GM21423 (cell line): ENCODE data around the gene ZNF428.
"Not testable (repeated sequence)": the region's sequence is repeated elsewhere in the genome, so short reads cannot be mapped to it uniquely, and the experiment has no call there.

Source experiments
- ATAC-seq: cut with Tn5 transposase; IDR thresholded peaks from one replicate; pipeline ENCODE4 v1.9.1; 2021; ENCODE audit warnings: mild to moderate bottlenecking, moderate library complexity; ENCODE audit not compliant: unreplicated experiment

The ZNF428 gene, protein sequence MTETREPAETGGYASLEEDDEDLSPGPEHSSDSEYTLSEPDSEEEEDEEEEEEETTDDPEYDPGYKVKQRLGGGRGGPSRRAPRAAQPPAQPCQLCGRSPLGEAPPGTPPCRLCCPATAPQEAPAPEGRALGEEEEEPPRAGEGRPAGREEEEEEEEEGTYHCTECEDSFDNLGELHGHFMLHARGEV

DNA sequence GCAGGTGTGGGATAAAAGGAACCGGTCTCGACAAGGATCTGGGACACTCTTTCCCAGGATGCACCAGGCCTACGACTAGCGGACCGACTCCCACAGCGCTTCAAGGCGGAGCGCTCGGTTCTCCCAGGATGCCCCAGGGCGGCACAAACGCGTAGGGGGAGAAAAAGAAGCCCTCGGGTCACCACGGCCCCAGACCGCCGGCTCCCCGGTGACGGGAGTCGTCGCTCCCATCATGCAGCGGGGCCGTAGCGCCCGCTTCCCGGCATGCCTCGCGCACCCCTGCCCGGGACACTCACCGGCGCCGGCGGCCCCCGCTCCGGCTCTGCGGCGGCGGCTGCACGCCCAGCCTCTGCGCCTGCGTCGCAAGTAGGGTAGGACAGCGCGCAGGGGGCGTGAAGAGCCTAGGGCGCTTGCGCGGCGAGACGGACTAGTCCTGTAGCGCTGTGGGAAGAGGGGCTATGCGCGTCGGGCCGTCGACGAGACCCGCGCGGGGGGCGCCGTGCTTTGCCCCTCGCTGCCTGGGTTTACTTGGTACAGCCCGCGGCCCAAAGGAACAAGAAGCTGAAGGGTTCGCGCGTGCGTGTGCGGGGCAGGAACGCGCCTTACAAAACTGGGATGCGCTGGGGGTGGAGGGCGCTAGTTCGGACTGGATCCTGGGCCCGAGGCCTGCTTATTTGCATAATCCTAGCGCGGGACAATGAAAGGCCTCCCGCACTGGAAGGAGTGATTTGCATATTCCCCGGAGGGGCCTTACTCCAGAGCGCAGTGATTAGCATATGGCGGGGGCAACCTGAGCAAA is at the start of gene ZNF428:
TSS of gene ZNF428 (minus strand) at position 368 of the 799 bp plus-strand sequence. CDS start 5,325 bp downstream, outside the sequence.
- peak; percentile 75 for ATAC-seq

DNA sequence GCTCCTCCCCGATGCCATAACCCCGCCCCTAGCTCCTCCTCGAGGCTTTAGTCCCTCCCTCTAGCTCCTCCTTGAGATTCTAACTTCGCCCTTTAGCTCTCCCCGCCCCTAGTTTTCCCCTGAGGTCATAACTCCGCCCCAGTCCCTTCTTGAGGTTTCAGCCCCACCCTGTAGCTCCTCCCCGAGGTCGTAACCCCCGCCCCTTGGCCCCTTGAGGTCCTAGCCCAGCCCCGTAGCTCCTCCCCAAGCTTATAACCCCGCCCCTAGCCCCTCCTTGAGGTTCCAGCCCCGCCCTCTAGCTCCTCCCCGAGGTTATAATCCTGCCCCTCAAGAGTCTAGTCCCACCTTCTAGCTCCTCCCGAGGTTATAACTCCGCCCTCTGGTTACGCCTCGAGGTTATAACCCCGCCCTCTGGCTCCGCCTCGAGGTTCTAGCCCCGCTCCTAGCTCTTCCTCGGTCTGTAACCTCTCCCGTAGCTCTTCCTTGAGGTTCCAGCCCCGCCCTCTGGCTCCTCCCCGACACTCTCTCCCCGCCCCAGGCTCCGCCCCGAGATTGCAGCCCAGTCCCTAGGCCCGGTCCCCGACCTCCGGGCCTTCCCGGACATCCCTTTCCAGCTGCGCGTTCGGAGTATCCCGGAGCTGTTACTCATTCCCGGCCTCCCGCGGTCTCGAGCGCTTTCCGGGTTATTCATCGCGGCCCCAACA is 49.1 kb upstream of the ZNF428 start:
- ATAC-seq = peak; percentile 84

DNA sequence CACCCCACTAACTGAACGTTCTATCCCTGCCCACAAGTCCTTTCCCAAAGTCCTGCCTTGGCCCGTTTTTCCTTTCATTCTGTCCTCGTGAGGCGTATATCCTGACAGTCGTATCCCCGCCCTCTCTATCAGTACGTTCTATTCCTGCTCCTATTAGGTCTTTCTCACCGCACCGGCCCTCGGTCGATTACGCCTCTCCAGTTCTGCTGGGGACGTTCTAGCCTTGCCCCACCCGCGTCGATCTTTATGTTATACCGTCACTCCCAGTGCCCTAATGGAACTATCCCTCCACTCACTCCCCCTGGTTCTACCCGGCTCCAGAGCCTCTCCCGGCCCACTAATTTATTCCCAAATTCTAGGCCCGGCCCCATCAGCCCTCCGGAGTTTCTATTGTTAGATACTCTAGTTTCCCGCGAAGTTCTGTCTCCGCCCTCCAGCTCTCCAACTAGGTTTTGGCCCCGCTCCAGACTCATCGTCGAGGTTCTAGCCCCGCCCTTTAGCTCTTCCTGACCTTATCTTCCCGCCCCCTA is 48.5 kb upstream of the ZNF428 start:
- no peak for ATAC-seq

DNA sequence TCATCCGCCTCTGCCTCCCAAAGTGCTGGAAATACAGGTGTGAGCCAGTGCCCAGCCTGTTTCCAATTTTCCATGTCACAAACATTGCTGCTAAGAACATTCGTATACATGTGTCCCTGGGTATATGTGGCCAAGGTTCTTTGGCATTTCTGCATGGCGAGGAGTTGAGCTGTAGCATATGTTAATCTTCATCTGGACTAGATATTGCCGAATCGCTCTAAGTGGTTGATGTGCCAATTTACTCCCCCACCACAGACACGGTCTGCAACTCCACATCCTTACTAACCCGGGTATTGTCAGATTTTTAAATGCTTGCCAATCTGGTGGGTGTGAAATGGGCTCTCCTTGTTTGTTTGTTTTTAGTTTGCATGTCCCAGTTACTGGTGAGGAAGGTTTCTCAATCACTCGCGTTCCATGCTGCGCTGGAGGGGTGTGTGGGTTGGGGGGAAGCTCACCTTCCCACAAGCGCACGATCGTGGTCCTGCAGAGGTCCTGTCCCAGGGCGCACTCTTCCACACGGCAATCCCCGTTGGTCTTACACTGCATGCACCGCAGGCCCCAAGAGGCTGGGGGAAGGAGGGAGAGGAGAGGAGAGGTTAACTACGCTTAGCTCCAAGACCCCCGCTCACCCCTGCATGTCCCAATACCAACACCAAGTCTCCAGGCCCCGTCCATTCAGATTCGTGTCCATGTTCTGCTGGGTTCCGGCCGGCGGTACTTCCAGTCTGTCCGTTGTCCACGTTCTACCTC is 47.9 kb upstream of the ZNF428 start:
- ATAC-seq = no peak

DNA sequence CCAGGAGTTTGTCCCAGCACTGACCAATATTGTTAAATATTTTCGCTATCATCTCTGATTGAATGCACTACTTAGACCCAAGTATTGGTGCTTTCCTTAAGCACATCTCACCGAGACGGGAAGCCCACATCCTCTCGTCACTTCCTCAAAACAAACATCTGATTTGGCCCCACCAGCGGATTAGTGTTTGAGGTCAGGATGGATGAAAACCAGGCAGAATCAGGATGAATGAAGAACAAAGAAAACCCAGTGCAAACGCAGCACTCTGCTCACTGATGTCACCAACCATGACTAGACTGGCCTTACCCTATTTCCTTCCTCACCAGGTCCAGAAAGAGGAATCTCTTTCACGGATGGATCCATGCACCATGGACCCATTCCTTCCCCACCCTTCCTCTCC is 44.6 kb upstream of the ZNF428 start:
- no peak for ATAC-seq

DNA sequence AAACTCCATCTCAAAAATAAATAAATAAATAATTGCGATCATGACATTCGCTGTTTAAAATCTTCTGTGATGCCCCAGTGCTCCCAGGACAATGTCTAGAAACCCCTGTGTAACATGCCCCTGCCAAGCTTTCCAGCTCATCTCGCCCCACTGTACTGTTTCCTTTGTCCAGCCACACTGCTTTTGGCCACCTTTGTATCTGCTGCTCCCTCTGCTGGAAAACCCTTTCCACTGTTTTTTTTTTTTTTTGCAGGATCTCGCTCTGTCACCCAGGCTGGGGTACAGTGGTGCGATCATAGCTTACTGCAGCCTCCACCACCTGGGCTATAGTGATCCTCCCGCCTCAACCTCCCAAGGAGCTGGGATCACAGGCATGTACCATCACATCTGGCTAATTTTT is 43.1 kb upstream of the ZNF428 start:
- no peak for ATAC-seq

DNA sequence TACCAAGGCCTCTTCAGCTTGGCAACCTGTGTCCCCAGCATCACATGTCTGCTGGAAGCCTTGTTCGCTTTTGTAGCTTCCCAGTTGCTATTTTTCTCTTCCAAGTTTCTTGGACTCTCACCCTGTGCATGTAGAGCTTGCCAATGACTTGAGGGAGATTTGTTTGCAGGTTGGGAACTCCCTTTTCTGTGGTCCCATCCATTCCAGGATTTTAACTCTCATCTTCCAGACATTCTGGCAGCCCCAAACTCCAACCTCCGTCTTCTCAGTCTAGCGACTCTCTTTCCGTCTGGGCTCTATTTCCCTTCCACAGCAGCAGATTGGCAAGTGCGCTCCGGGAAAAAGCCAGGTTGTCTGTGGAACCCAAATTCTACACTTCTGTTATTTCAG is 41.5 kb upstream of the ZNF428 start:
- no peak for ATAC-seq

DNA sequence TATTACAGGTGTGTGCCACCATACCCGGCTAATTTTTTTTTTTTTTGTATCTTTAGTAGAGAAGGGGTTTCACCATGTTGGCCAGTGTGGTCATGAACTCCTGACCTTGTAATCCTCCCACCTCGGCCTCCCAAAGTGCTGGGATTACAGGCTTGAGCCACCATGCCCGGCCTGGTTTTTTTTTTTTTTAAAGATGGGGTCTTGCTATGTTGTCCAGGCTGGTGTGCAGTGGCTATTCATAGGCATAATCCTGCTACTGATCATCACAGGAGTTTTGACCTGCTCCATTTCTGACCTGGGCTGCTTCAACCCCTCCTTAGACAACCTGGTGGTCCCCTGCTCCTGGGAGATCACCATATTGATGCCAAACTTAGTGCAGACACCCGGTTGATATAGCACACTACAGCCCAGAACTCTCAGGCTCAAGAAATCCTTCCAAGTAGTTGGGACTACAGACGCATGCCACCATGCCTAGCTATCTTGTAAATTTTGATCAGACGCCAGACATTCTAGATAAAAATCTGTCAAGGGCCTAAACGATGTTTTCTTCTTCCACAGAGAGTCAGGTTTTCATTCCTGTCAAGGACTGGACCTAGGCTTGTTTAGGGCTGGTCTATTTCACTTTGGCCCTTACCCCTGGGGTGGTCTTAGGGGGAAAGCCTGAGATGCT is 41.0 kb upstream of the ZNF428 start:
- ATAC-seq = no peak

DNA sequence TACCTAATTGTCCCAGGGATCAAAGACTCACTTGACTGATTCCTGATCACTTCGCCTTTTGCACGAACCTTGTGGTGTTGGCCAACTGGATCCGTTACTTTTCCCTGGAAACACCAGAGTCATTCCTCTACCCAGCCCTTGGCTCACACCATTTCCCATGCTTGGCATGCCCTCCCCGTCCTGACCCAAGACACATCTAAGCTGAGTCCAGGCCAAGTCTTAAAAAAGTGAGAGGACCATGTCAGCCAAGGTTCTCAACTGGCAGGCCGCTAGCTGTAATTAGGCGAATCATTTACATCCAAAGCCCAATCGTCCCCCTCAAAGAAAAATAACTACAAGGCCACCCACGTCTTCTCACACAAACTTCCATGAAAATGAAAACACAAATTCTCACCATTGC is 39.1 kb upstream of the ZNF428 start:
- no peak for ATAC-seq

DNA sequence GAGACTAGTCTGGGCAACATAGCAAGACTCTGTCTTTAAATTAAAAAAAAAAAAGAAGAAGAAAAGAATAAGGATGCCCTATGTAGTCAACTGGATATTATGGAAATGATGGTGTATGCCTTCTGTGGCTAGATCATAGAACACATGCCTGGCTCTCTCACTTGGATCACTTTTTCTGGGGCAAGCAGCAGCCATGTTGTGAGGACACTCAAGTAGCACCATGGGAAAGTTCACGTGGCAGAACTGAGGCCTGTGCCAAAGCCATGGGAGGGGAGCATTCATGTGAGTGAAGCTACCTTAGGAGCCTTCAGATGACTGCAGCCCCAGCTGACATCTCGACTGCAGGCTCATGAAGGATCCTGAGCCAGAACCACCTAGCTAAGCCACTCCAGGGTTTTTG is 38.6 kb upstream of the ZNF428 start:
- no peak for ATAC-seq

DNA sequence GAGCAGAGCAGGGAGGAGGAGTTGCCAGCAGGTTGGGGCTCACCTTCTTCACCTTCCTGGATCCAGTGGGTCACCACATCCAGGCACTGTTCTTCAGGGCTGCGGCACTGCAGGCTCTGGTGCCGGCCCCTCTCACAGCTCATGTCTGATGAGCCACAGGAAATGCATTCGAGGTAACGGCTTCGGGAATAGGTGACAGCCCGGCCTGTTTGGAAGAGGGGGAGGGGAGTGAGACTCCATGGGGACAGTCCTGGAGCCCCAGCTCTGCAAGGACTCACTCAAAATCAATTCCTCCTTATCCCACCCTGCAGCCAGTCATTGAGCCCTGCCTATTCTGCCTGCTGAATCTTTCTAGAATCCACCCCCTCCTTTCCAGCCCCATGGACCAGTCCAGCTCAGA is 37.0 kb upstream of the ZNF428 start:
- no peak for ATAC-seq

DNA sequence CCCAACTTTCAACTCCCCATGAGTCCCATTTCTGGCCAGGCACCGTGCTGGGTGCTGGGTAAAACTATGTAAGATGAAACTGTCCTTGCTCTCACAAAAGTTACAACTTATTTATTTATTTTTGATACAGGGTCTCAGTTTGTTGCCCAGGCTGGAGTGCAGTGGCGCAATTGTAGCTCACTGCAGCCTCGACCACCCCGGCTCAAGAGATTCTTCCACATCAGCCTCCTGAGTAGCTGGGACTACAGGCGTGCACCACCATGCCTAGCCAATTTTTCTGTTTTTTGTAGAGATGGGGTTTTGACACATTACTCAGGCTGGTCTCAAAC is 33.1 kb upstream of the ZNF428 start:
- ATAC-seq = no peak

DNA sequence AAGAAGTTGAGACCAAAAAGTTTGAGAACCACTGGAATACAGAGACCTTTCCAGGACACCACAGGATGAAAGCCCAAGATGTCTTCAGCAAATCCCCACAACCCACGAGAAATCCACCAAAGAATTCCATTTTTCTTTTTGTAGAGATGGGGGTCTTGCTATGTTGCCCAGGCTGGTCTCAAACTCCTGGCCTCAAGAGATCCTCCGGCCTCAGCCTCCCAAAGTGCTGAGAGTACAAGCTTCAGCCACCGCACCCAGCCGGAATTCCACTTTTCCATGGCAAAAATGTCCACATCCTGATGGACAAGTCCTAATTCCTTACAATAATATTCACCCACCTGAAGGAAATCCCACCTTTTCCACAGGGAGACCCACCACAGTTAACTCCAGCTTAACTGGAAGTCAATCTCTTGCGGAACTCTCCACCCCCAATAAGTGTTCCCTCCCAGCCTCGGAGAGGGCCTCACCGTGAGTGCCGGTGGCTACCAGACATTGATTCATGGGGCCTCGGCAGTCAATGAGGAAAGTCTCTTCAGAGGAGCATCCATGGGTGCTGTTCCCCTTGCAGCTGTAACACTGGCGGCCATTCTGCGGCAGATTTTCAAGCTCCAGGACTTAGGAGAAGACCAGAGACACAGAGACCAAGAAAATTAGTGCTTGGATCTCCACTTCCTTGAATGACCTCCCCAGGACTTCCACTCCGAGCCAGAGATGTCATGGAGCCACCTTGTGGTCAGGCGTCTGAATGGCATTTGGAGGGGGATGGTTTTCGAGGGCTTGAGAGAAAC is 32.5 kb upstream of the ZNF428 start:
- ATAC-seq = no peak

DNA sequence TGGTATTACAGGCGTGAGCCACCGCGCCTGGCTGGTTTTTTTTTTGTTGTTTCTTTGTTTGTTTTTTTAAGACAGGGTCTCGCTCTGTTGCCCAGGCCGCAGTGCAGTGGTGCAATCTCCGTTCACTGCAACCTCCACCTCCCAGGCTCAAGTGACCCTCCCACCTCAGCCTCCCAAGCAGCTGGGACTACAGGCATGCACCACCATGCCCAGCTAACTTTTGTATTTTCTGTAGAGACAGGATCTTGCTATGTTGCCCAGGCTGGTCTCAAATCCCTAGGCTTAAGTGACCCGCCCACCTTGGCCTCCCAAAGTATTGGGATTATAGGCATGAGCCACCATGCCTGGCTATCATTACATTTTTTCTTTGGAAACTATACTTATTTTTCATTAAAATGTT is 30.8 kb upstream of the ZNF428 start:
- ATAC-seq = not testable (repeated sequence)

DNA sequence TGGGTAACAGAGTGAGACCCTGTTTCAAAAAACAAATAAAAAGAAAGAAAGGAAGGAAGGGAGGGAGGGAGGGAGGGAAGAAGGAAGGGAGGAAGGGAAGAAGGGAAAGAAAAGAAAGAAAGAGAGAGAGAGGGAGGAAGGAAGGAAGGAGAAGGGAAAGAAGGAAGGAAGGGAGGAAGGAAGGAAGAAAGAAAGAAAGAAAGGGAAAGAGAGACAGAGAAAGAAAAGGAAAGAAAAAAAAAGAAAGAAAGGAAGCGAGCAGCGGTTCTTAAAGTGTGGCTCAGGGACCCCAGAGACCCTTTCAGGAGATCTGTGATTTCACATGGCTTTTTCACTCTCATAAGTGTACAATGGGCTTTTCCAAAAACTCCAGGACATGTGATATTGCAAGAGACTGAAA is 30.1 kb upstream of the ZNF428 start:
- ATAC-seq = no peak

DNA sequence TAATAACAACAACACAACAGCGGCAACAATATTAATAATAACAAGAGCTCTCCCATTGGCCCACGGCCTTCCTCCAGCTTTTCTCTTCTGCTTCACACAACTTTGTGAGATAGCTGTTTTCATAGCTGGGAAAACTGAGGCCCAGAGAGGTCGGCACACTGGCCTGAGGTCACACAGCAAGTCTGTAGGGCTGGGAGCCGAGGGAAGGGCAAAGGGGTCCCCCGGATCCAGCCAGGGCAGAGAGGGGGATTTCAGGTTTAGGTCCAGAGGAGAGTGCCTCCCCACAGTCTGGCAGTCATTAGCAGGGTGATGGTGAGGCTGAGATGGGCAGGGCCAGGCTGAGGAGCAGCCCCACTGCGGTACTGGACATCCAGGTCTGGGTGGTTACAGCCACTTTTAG is 29.2 kb upstream of the ZNF428 start:
- ATAC-seq = no peak

DNA sequence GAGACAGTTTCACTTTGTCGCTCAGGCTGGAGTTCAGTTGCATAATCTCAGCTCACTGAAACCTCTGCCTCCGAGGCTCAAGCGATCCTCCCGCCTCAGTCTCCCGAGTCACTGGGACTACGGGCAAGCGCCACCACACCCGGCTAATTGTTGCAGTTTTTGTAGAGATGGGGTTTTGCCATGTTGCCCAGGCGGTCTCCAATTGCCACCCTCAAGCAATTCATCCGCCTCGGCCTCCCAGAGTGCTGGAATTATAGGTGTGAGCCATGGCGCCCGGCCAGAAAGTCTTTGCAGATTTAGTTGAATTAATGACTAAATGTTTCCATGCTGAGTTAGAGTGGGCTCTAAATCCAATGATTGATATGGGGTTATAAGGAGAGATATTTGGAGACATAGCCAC is 24.8 kb upstream of the ZNF428 start:
- ATAC-seq = no peak

DNA sequence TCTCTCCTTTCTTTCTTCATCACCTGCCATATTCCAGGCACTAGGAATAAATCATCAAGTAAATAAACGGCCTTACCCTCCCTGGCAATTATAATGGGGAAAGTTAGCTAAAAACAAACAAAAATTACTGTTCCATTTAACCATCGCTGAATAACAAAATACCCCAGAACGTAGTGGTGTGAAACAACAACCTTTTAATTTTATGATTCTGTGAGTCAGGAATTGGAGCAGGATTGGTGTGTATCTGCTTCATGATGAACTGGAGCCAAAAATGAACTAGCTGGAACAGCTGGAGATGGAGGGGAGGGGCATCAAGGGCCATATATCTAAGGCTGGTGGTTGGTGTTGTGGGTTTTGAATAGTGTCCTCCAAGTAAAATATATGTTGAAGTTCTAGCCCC is 23.9 kb upstream of the ZNF428 start:
- ATAC-seq = no peak

DNA sequence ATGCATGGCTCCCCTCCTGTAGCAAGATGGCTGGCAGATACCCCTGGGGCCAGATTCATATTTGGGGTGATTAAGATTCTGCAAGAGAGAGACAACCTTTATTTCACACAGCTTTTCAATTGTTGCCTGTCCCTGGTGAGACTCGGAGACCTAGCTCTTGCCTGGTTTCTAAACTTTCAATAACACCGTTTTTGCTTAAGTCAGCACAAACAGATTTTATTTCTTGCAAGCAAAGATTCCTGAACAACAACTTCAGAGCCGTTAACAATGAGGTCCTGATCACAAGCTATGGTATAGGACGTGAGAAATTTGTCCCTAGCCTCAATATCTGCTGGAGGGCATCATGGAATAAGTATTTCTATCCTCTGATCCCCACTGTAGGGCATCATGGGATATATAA is 23.1 kb upstream of the ZNF428 start:
- ATAC-seq = no peak

DNA sequence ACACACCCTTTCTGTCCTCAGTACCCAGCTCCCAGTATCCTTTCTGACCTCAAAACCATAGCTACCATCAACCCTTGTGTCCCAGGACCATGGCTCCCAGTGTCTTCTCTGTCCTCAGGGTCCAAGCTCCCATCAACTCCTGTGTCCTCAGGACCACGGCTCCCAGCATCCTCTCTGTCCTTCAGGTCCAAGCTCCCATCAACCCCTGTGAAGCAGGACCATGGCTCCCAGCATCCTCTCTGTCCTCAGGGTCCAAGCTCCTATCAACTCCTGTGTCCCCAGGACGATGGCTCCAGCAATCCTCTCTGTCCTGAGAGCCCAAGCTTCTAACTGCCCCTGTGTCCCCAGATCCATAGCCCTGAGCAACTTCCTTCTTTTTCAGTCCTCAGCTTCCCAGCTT is 21.9 kb upstream of the ZNF428 start:
- no peak for ATAC-seq
